GM12878 (cell line): ENCODE data around the gene GARNL3. TPM values are rescaled to one million over a fixed set of nuclear protein-coding genes. Genes with fewer than 3 reads are reported as not detected.

Experiments
- ATAC-seq: fragments of 200-7000 bp; cut with Tn5 transposase; 3 replicates; pipeline ENCODE4 v1.9.1; 2020; ENCODE audit warnings: mild to moderate bottlenecking, moderate library complexity
- BruUV-seq: library from RNA; stranded (reverse); fragments of 400-500 nt; replicated peaks from 2 replicates; lab custom pipeline; 2021; lab: Mats Ljungman, UMichigan
- CTCF ChIA-PET: fragments of 300-600 bp; sonication (Branson Sonifier 250); formaldehyde crosslinking; extraction: SDS; loops from one replicate; lab custom pipeline; 2021; ENCODE audit warnings: inconsistent platforms; lab: Yijun Ruan, JAX
- POLR2A ChIA-PET: fragments of 350-600 bp; formaldehyde crosslinking; extraction: SDS; loops from one replicate; lab custom pipeline; 2021; ENCODE audit warnings: inconsistent platforms; lab: Charles Lee
- RAD21 ChIA-PET: fragments of 300-600 bp; sonication (Branson Sonifier 250); formaldehyde crosslinking; loops from one replicate; lab custom pipeline; 2023; ENCODE audit warnings: antibody characterized with exemption; ENCODE audit not compliant: unreplicated experiment; lab: Charles Lee
- SMC1A ChIA-PET: fragments of 300-600 bp; sonication (Branson Sonifier 250); formaldehyde crosslinking; loops from one replicate; lab custom pipeline; 2023; ENCODE audit not compliant: unreplicated experiment, uncharacterized antibody; lab: Charles Lee
- DNase-seq: peaks from one replicate; pipeline ENCODE4 v3.0.0-alpha.2; 2011; ENCODE audit warnings: low read depth, low spot score
- FAIRE-seq: peaks from 3 replicates; lab custom pipeline; 2011; peaks lifted over from hg19 to GRCh38; lab: Jason Lieb, UNC
- H2AFZ ChIP-seq: 2 replicates; pipeline ENCODE4 v1.6.0; 2011; ENCODE audit warnings: low read depth, low read length, control low read depth; ENCODE audit not compliant: control insufficient read depth
- H3K27ac ChIP-seq: 2 replicates; pipeline ENCODE4 v1.5.1; 2011; ENCODE audit warnings: control low read depth; ENCODE audit not compliant: control insufficient read depth, insufficient read depth
- H3K27me3 ChIP-seq, 2 experiments: replicated peaks in 1 of 2; 2 replicates each; pipeline versions ENCODE4 v1.6.0 to v1.6.1; 2011; ENCODE audit warnings: low read length in 1 of 2; ENCODE audit not compliant: control insufficient read depth in 2 of 2, insufficient read depth in 2 of 2
- H3K36me3 ChIP-seq, 2 experiments: 2 replicates each; pipeline ENCODE4 v1.5.1; 2011; ENCODE audit warnings: low read length in 1 of 2; ENCODE audit not compliant: control insufficient read depth in 2 of 2, insufficient read depth in 2 of 2
- H3K4me1 ChIP-seq: 2 replicates; pipeline ENCODE4 v1.6.1; 2011; ENCODE audit warnings: mild to moderate bottlenecking, low read length, moderate library complexity, mixed read lengths; ENCODE audit not compliant: control insufficient read depth, insufficient read depth
- H3K4me2 ChIP-seq: 2 replicates; pipeline ENCODE4 v1.6.0; 2011; ENCODE audit warnings: control low read depth; ENCODE audit not compliant: control insufficient read depth, insufficient read depth
- H3K4me3 ChIP-seq: fragments of 200-600 bp; sonication (generic); 2 replicates; pipeline ENCODE4 v1.5.1; 2016
- H3K79me2 ChIP-seq: 2 replicates; pipeline ENCODE4 v1.6.0; 2011; ENCODE audit warnings: low read length; ENCODE audit not compliant: control insufficient read depth, insufficient read depth
- H3K9ac ChIP-seq: 2 replicates; pipeline ENCODE4 v1.8.0; 2011; ENCODE audit warnings: low read length, control low read depth, mixed read lengths; ENCODE audit not compliant: control insufficient read depth, insufficient read depth
- H3K9me3 ChIP-seq: replicated peaks from 3 replicates; pipeline ENCODE4 v1.5.1; 2011; ENCODE audit warnings: mild to moderate bottlenecking, low read length; ENCODE audit not compliant: control insufficient read depth, insufficient read depth
- H4K20me1 ChIP-seq: 2 replicates; pipeline ENCODE4 v1.6.0; 2011; ENCODE audit not compliant: control insufficient read depth, insufficient read depth
- BCLAF1 ChIP-seq: fragments of 450-650 bp; IDR thresholded peaks from 2 replicates; pipeline ENCODE4 v1.6.1; 2017; ENCODE audit warnings: antibody characterized with exemption, mild to moderate bottlenecking, moderate library complexity
- POLR2AphosphoS5 ChIP-seq: IDR thresholded peaks from 2 replicates; pipeline ENCODE4 v1.6.1; 2011; ENCODE audit warnings: mild to moderate bottlenecking, low read length, inconsistent platforms
- in situ Hi-C: fragments of 300-500 bp; cut with MboI; formaldehyde crosslinking; loops from 9 replicates; pipeline ENCODE4 v1.14.3; 2018; ENCODE audit warnings: mixed read lengths
- intact Hi-C: fragments of 100-400 bp; cut with micrococcal nuclease; formaldehyde crosslinking; loops from one replicate; pipeline ENCODE4 v1.14.2; 2022; ENCODE audit not compliant: unreplicated experiment
- polyA plus RNA-seq, 11 experiments: library from polyadenylated mRNA; depleted of rRNA in 4 of 11; unstranded in 6 of 11; stranded (reverse) in 5 of 11; fragments of >200 nt; fragmentation: Nextera tagmentation in 4 of 11; fragmentation: Illumina TruSeq in 1 of 11; extraction: Ambion mirVana in 4 of 11; extraction: Trizol in 1 of 11; gene quantifications; 1 replicate in 1 of 11; 2 replicates in 10 of 11; pipeline versions ENCODE4 v1.2.1 to v1.2.3, GENCODE V29; 2011 to 2016; ENCODE audit warnings: inconsistent platforms in 2 of 11, missing spikeins in 2 of 11, low read depth in 1 of 11
- total RNA-seq, 4 experiments: library from RNA; depleted of rRNA in 3 of 4; stranded (reverse); fragments of >200 nt in 3 of 4; fragmentation: Illumina TruSeq in 1 of 4; extraction: Trizol in 1 of 4; gene quantifications; 2 replicates each; pipeline versions ENCODE4 v1.2.1 to v1.2.3, GENCODE V29; 2013 to 2021

GARNL3 gene
- total and polyA plus RNA-seq, 10 of the 15 experiments (the other 5 are each of a cell fraction or from before 2014, with no cell fraction given), result 0.89 to 13.2 (median 6.3) TPM

GRCh38 chr9:127258606-127259471 lies 5.7 kb upstream of the GARNL3 start (continued):
- no peak for TF ChIP-seq BCLAF1

GRCh38 chr9:127262602-127263001 lies 2.0 kb upstream of the GARNL3 start:
- DNase-seq (no peak), ATAC-seq (no peak), FAIRE-seq (no peak)
- no peaks in the 10 kb centered on the region for H3K27me3 ChIP-seq
- ChIA-PET SMC1A (interaction anchor here (1.1 kb wide), 1 partner anchor 161 kb away, joined by 3 read pairs; no protein-coding TSS in a partner anchor), RAD21 (no interaction called here), CTCF (no interaction called here), POLR2A (interaction anchor here (1.2 kb wide), 1 partner anchor 38 kb away, joined by 7 read pairs; no protein-coding TSS in a partner anchor)
- no peaks in the 10 kb centered on the region for H3K9me3 ChIP-seq
- no peak overlapping the region for H3K27ac ChIP-seq
- no peak overlapping the region for H3K4me3 ChIP-seq
- intact Hi-C loops, result no loop called here
- H3K79me2 ChIP-seq, result no peaks in the 10 kb centered on the region
- no peak overlapping the region for H3K9ac ChIP-seq
- no peak overlapping the region for H3K4me2 ChIP-seq
- in situ Hi-C loops, result no loop called here
- no peak for TF ChIP-seq POLR2AphosphoS5
- H4K20me1 ChIP-seq, result no peaks in the 10 kb centered on the region
- no TSS peak for BruUV-seq
- peaks cover under 1% of the 10 kb centered on the region; the same call in 1 of the 2 replicates for H3K4me1 ChIP-seq
- no peak overlapping the region for H2AFZ ChIP-seq
- no peaks in the 10 kb centered on the region for H3K36me3 ChIP-seq
